Activated CD4-positive, alpha-beta T cell treated with anti-CD3 and anti-CD28 coated beads for 36 hours (primary cell): ENCODE measurements around the gene TSFM. TPM values are rescaled to one million over a fixed set of nuclear protein-coding genes. Genes with fewer than 3 reads are reported as not detected.

Source experiments
- ATAC-seq: fragments of 200-7000 bp; cut with Tn5 transposase; one replicate; pipeline ENCODE4 v1.10.0; 2021; ENCODE audit warnings: mild to moderate bottlenecking, moderate library complexity
- CTCF ChIA-PET: fragments of 350-600 bp; sonication (Branson Sonifier 250); formaldehyde crosslinking; loops from one replicate; lab custom pipeline; 2021; ENCODE audit warnings: antibody characterized with exemption; lab: Charles Lee
- POLR2A ChIA-PET: fragments of 350-600 bp; sonication (Branson Sonifier 250); formaldehyde crosslinking; loops from one replicate; lab custom pipeline; 2021; ENCODE audit warnings: antibody characterized with exemption, inconsistent platforms; lab: Charles Lee
- DNase-seq: peaks from one replicate; pipeline ENCODE4 v3.0.0-alpha.2; 2020
- H3K27ac Mint-ChIP-seq: one replicate; pipeline ENCODE4 v1.8.0; 2021; ENCODE audit warnings: mixed read lengths
- H3K27me3 Mint-ChIP-seq: one replicate; pipeline ENCODE4 v1.8.0; 2021; ENCODE audit warnings: mixed read lengths
- H3K36me3 Mint-ChIP-seq: one replicate; pipeline ENCODE4 v1.8.0; 2021; ENCODE audit warnings: low read depth, mixed read lengths
- H3K4me1 Mint-ChIP-seq: one replicate; pipeline ENCODE4 v1.8.0; 2021; ENCODE audit warnings: mixed read lengths
- H3K4me3 Mint-ChIP-seq: one replicate; pipeline ENCODE4 v1.8.0; 2021; ENCODE audit warnings: mild to moderate bottlenecking, moderate library complexity, mixed read lengths
- H3K9me3 Mint-ChIP-seq: one replicate; pipeline ENCODE4 v1.8.0; 2021; ENCODE audit warnings: low read depth, mixed read lengths
- intact Hi-C, 2 experiments: fragments of 100-400 bp; cut with DNase I in 1 of 2; cut with micrococcal nuclease in 1 of 2; formaldehyde crosslinking; loops; one replicate each; pipeline versions ENCODE4 v1.14.2 to v1.15.1; 2022 to 2024; cut with DNase I, micrococcal nuclease
- total RNA-seq, 2 experiments: library from RNA; stranded (reverse); gene quantifications; one replicate each; pipeline ENCODE4 v1.2.3, GENCODE V29; 2021

Gene TSFM
- total RNA-seq, 2 experiments from 2014 or later = 30.7 to 56.9 TPM

- intact Hi-C loops = no loop called here
- no peak for ATAC-seq
These were observed 40.7 kb downstream of the TSFM start for GRCh38 chr12:57823131-57823907.

GRCh38 chr12:57823908-57824640 is 41.5 kb downstream of the TSFM start:
- DNase-seq (no peak), ATAC-seq (no peak)
- peaks cover 16% of the 10 kb centered on the region for H3K36me3 Mint-ChIP-seq
- intact Hi-C loops = no loop called here
- no peaks in the 10 kb centered on the region for H3K27me3 Mint-ChIP-seq
- no peak overlapping the region for H3K4me3 Mint-ChIP-seq
- no peak overlapping the region for H3K27ac Mint-ChIP-seq
- ChIA-PET CTCF (interaction anchor here (0.7 to 1.6 kb wide), 5 partner anchors 21 to 151 kb away, joined by 3 to 4 read pairs (median 4); no protein-coding TSS in a partner anchor), POLR2A (interaction anchor here (0.6 kb wide), 1 partner anchor 33 kb away, joined by 7 read pairs; no protein-coding TSS in a partner anchor)
- no peaks in the 10 kb centered on the region for H3K9me3 Mint-ChIP-seq
- H3K4me1 Mint-ChIP-seq = peaks cover 3% of the 10 kb centered on the region

More at GRCh38 chr12:57823131-57823907, 40.7 kb downstream of the TSFM start:
- H3K9me3 Mint-ChIP-seq = no peaks in the 10 kb centered on the region
- H3K27ac Mint-ChIP-seq = no peak overlapping the region
- H3K27me3 Mint-ChIP-seq = no peaks in the 10 kb centered on the region
- H3K4me3 Mint-ChIP-seq = no peak overlapping the region
- no peak for DNase-seq
- H3K4me1 Mint-ChIP-seq = no peaks in the 10 kb centered on the region
- peaks cover 10% of the 10 kb centered on the region for H3K36me3 Mint-ChIP-seq
- ChIA-PET CTCF (interaction anchor here (0.7 to 1.1 kb wide), 3 partner anchors 9 to 813 kb away, joined by 3 to 5 read pairs (median 3); no protein-coding TSS in a partner anchor), POLR2A (interaction anchor here (0.6 kb wide), 1 partner anchor 32 kb away, joined by 7 read pairs; no protein-coding TSS in a partner anchor)

GRCh38 chr12:57825451-57825850 is 42.9 kb downstream of the TSFM start:
- Mint-ChIP-seq H3K27ac (peak overlapping the region; percentile 35), H3K4me1 (peaks cover 14% of the 10 kb centered on the region), H3K4me3 (no peak overlapping the region), H3K36me3 (peaks cover 17% of the 10 kb centered on the region), H3K27me3 (no peaks in the 10 kb centered on the region), H3K9me3 (no peaks in the 10 kb centered on the region)
- no peak for ATAC-seq
- intact Hi-C loops = no loop called here
- no peak for DNase-seq
- CTCF ChIA-PET = interaction anchor here (0.6 to 1.6 kb wide), 7 partner anchors 11 to 377 kb away, joined by 3 to 9 read pairs (median 3); no protein-coding TSS in a partner anchor
- POLR2A ChIA-PET = no interaction called here

GRCh38 chr12:57826400-57826799 is 43.8 kb downstream of the TSFM start:
- DNase-seq (no peak), ATAC-seq (no peak)
- POLR2A ChIA-PET = no interaction called here
- Mint-ChIP-seq H3K36me3 (peaks cover 17% of the 10 kb centered on the region), H3K27me3 (no peaks in the 10 kb centered on the region), H3K4me1 (peaks cover 16% of the 10 kb centered on the region), H3K27ac (no peak overlapping the region), H3K4me3 (no peak overlapping the region), H3K9me3 (no peaks in the 10 kb centered on the region)
- CTCF ChIA-PET = interaction anchor here (1.4 kb wide), 1 partner anchor 72 kb away, joined by 3 read pairs; no protein-coding TSS in a partner anchor
- intact Hi-C loops = no loop called here

- Mint-ChIP-seq H3K27me3 (no peaks in the 10 kb centered on the region), H3K4me1 (peaks cover 22% of the 10 kb centered on the region), H3K36me3 (peaks cover 15% of the 10 kb centered on the region), H3K9me3 (no peaks in the 10 kb centered on the region), H3K4me3 (no peak overlapping the region), H3K27ac (no peak overlapping the region)
- ATAC-seq = no peak
- intact Hi-C loops = no loop called here
- no peak for DNase-seq
- ChIA-PET CTCF (interaction anchor here (0.6 to 1.4 kb wide), 2 partner anchors 72 to 166 kb away, joined by 3 read pairs; no protein-coding TSS in a partner anchor), POLR2A (no interaction called here)
These were observed 44.4 kb downstream of the TSFM start for GRCh38 chr12:57826966-57827365.

GRCh38 chr12:57829025-57829777 is 46.6 kb downstream of the TSFM start:
- DNase-seq (no peak), ATAC-seq (no peak)
- no peaks in the 10 kb centered on the region for H3K27me3 Mint-ChIP-seq
- ChIA-PET CTCF (interaction anchor here (0.8 to 2.9 kb wide), 5 partner anchors 13 to 77 kb away, joined by 3 to 45 read pairs (median 3); no protein-coding TSS in a partner anchor), POLR2A (interaction anchor here (1.1 kb wide), 1 partner anchor 10 kb away, joined by 3 read pairs; no protein-coding TSS in a partner anchor)
- no peak overlapping the region for H3K4me3 Mint-ChIP-seq
- intact Hi-C loops = no loop called here
- peaks cover 12% of the 10 kb centered on the region for H3K36me3 Mint-ChIP-seq
- peaks cover 44% of the 10 kb centered on the region for H3K4me1 Mint-ChIP-seq
- H3K9me3 Mint-ChIP-seq = no peaks in the 10 kb centered on the region
- peak overlapping the region; percentile 68 for H3K27ac Mint-ChIP-seq

- Mint-ChIP-seq H3K4me1 (peaks cover 51% of the 10 kb centered on the region), H3K27ac (peak overlapping the region; percentile 67), H3K9me3 (no peaks in the 10 kb centered on the region), H3K4me3 (no peak overlapping the region), H3K36me3 (peaks cover 11% of the 10 kb centered on the region), H3K27me3 (no peaks in the 10 kb centered on the region)
- ATAC-seq (no peak), DNase-seq (no peak)
- ChIA-PET CTCF (interaction anchor here (0.7 to 2.9 kb wide), 7 partner anchors 12 to 76 kb away, joined by 3 to 45 read pairs (median 3); partner anchors contain the start of gene AVIL), POLR2A (interaction anchor here (0.6 kb wide), 1 partner anchor 73 kb away, joined by 4 read pairs; no protein-coding TSS in a partner anchor)
- intact Hi-C loops = no loop called here
These were observed 47.8 kb downstream of the TSFM start for GRCh38 chr12:57830393-57830792.

GRCh38 chr12:57832966-57833365 is 50.4 kb downstream of the TSFM start:
- ChIA-PET POLR2A (no interaction called here), CTCF (interaction anchor here (0.5 to 5.2 kb wide), 17 partner anchors 11 to 272 kb away, joined by 3 to 62 read pairs (median 4); partner anchors contain the start of genes EEF1AKMT3, METTL1 and TSFM)
- no peak for DNase-seq
- Mint-ChIP-seq H3K27ac (no peak overlapping the region), H3K36me3 (peaks cover 8% of the 10 kb centered on the region), H3K27me3 (no peaks in the 10 kb centered on the region), H3K4me1 (peaks cover 75% of the 10 kb centered on the region), H3K4me3 (no peak overlapping the region), H3K9me3 (no peaks in the 10 kb centered on the region)
- no peak for ATAC-seq
- intact Hi-C loops = no loop called here

GRCh38 chr12:57833672-57834071 is 51.1 kb downstream of the TSFM start:
- DNase-seq (no peak), ATAC-seq (no peak)
- Mint-ChIP-seq H3K36me3 (peaks cover 3% of the 10 kb centered on the region), H3K9me3 (no peaks in the 10 kb centered on the region), H3K27ac (peak overlapping the region; percentile 48), H3K27me3 (no peaks in the 10 kb centered on the region), H3K4me3 (no peak overlapping the region), H3K4me1 (peaks cover 82% of the 10 kb centered on the region)
- intact Hi-C loops = no loop called here
- ChIA-PET POLR2A (no interaction called here), CTCF (interaction anchor here (0.6 to 5.2 kb wide), 11 partner anchors 10 to 70 kb away, joined by 3 to 62 read pairs (median 4); partner anchors contain the start of gene TSFM)

- ChIA-PET CTCF (interaction anchor here (0.6 to 5.2 kb wide), 9 partner anchors 10 to 69 kb away, joined by 3 to 62 read pairs (median 5); no protein-coding TSS in a partner anchor), POLR2A (interaction anchor here (0.6 kb wide), 2 partner anchors 9 to 71 kb away, joined by 4 read pairs; no protein-coding TSS in a partner anchor)
- peaks cover 85% of the 10 kb centered on the region for H3K4me1 Mint-ChIP-seq
- no peaks in the 10 kb centered on the region for H3K27me3 Mint-ChIP-seq
- no peaks in the 10 kb centered on the region for H3K9me3 Mint-ChIP-seq
- peak overlapping the region; percentile 58 for H3K27ac Mint-ChIP-seq
- H3K36me3 Mint-ChIP-seq = no peaks in the 10 kb centered on the region
- H3K4me3 Mint-ChIP-seq = no peak overlapping the region
- intact Hi-C loops = no loop called here
- ATAC-seq = no peak
- DNase-seq = no peak
These were observed 51.7 kb downstream of the TSFM start for GRCh38 chr12:57834086-57834876.
